ENCODE results near the gene LTN1. TPM values are rescaled to one million over a fixed set of nuclear protein-coding genes. Genes with fewer than 3 reads are reported as not detected.
"Not testable (repeated sequence)": the region's sequence is repeated elsewhere in the genome, so short reads cannot be mapped to it uniquely, and the experiment has no call there.

The LTN1 gene
- polyA plus RNA-seq, 2 donors, result 3.4 to 5.0 TPM

GRCh38 chr21:29022166-29022565 is 29.5 kb upstream of the LTN1 start:
- H3K4me1 ChIP-seq (ENCODE audit: control insufficient read depth in 2 of 2, insufficient read depth in 2 of 2, low read length in 1 of 2), result no peaks in the 10 kb centered on the region
- H3K9me3 ChIP-seq (ENCODE audit: control insufficient read depth in 2 of 2, insufficient read depth in 1 of 2, low read depth in 1 of 2, low read length in 1 of 2), result no peaks in the 10 kb centered on the region
- H3K36me3 ChIP-seq (ENCODE audit: control insufficient read depth in 2 of 2, insufficient read depth in 2 of 2, low read length in 1 of 2), result no peaks in the 10 kb centered on the region
- H3K4me3 ChIP-seq (ENCODE audit: low read depth in 1 of 2, low read length in 2 of 2), result no peak overlapping the region
- WGBS, 2 donors, result 68 to 83% methylated on average over 4 of the region's 4 CpGs
- no peaks in the 10 kb centered on the region for H3K27me3 ChIP-seq (ENCODE audit: control insufficient read depth in 1 of 2, insufficient read depth in 2 of 2, low read length in 2 of 2)
- no peak overlapping the region for H3K27ac ChIP-seq (ENCODE audit: low read depth in 2 of 2, low read length in 1 of 2)

- Histone ChIP-seq H3K27ac (ENCODE audit: low read depth in 2 of 2, low read length in 1 of 2) (peak overlapping the region; percentile 60 to 85), H3K4me3 (ENCODE audit: low read depth in 1 of 2, low read length in 2 of 2) (peak overlapping the region; percentile 75 to 93), H3K27me3 (ENCODE audit: control insufficient read depth in 1 of 2, insufficient read depth in 2 of 2, low read length in 2 of 2) (no peaks in the 10 kb centered on the region), H3K4me1 (ENCODE audit: control insufficient read depth in 2 of 2, insufficient read depth in 2 of 2, low read length in 1 of 2) (no peaks in the 10 kb centered on the region), H3K9me3 (ENCODE audit: control insufficient read depth in 2 of 2, insufficient read depth in 1 of 2, low read depth in 1 of 2, low read length in 1 of 2) (no peaks in the 10 kb centered on the region), H3K36me3 (ENCODE audit: control insufficient read depth in 2 of 2, insufficient read depth in 2 of 2, low read length in 1 of 2) (no peaks in the 10 kb centered on the region)
- WGBS, 2 donors, result 7 to 8% methylated on average over 12 of the region's 12 CpGs
These were observed 25.9 kb upstream of the LTN1 start for GRCh38 chr21:29018540-29018939.

GRCh38 chr21:29017639-29018237 is 25.1 kb upstream of the LTN1 start:
- Histone ChIP-seq H3K36me3 (ENCODE audit: control insufficient read depth in 2 of 2, insufficient read depth in 2 of 2, low read length in 1 of 2) (no peaks in the 10 kb centered on the region), H3K27me3 (ENCODE audit: control insufficient read depth in 1 of 2, insufficient read depth in 2 of 2, low read length in 2 of 2) (no peaks in the 10 kb centered on the region), H3K9me3 (ENCODE audit: control insufficient read depth in 2 of 2, insufficient read depth in 1 of 2, low read depth in 1 of 2, low read length in 1 of 2) (no peaks in the 10 kb centered on the region), H3K27ac (ENCODE audit: low read depth in 2 of 2, low read length in 1 of 2) (no peak overlapping the region), H3K4me3 (ENCODE audit: low read depth in 1 of 2, low read length in 2 of 2) (peak overlapping the region in 1 of 2 donors; percentile 75), H3K4me1 (ENCODE audit: control insufficient read depth in 2 of 2, insufficient read depth in 2 of 2, low read length in 1 of 2) (no peaks in the 10 kb centered on the region)
- WGBS, 2 donors, result 69 to 77% methylated on average over 6 of the region's 6 CpGs

- 93 to 97% methylated on average over 12 to 22 of the region's 30 CpGs for WGBS, 2 donors
- not testable (repeated sequence) for H3K36me3 ChIP-seq (ENCODE audit: control insufficient read depth in 2 of 2, insufficient read depth in 2 of 2, low read length in 1 of 2); H3K9me3 ChIP-seq (ENCODE audit: control insufficient read depth in 2 of 2, insufficient read depth in 1 of 2, low read depth in 1 of 2, low read length in 1 of 2); H3K4me1 ChIP-seq (ENCODE audit: control insufficient read depth in 2 of 2, insufficient read depth in 2 of 2, low read length in 1 of 2); H3K27me3 ChIP-seq (ENCODE audit: control insufficient read depth in 1 of 2, insufficient read depth in 2 of 2, low read length in 2 of 2); H3K4me3 ChIP-seq (ENCODE audit: low read depth in 1 of 2, low read length in 2 of 2); H3K27ac ChIP-seq (ENCODE audit: low read depth in 2 of 2, low read length in 1 of 2)
These were observed 18.6 kb upstream of the LTN1 start for GRCh38 chr21:29011236-29011635.

GRCh38 chr21:29008367-29008766 is 15.7 kb upstream of the LTN1 start:
- Histone ChIP-seq H3K27ac (ENCODE audit: low read depth in 2 of 2, low read length in 1 of 2) (no peak overlapping the region), H3K4me1 (ENCODE audit: control insufficient read depth in 2 of 2, insufficient read depth in 2 of 2, low read length in 1 of 2) (no peaks in the 10 kb centered on the region), H3K4me3 (ENCODE audit: low read depth in 1 of 2, low read length in 2 of 2) (no peak overlapping the region), H3K27me3 (ENCODE audit: control insufficient read depth in 1 of 2, insufficient read depth in 2 of 2, low read length in 2 of 2) (no peaks in the 10 kb centered on the region), H3K9me3 (ENCODE audit: control insufficient read depth in 2 of 2, insufficient read depth in 1 of 2, low read depth in 1 of 2, low read length in 1 of 2) (no peaks in the 10 kb centered on the region), H3K36me3 (ENCODE audit: control insufficient read depth in 2 of 2, insufficient read depth in 2 of 2, low read length in 1 of 2) (no peaks in the 10 kb centered on the region)
- WGBS, 2 donors, result 93 to 96% methylated on average over 3 of the region's 3 CpGs

GRCh38 chr21:29007810-29008209 is 15.1 kb upstream of the LTN1 start:
- 75 to 86% methylated on average over 3 of the region's 3 CpGs for WGBS, 2 donors
- Histone ChIP-seq H3K27ac (ENCODE audit: low read depth in 2 of 2, low read length in 1 of 2) (no peak overlapping the region), H3K36me3 (ENCODE audit: control insufficient read depth in 2 of 2, insufficient read depth in 2 of 2, low read length in 1 of 2) (no peaks in the 10 kb centered on the region), H3K9me3 (ENCODE audit: control insufficient read depth in 2 of 2, insufficient read depth in 1 of 2, low read depth in 1 of 2, low read length in 1 of 2) (no peaks in the 10 kb centered on the region), H3K27me3 (ENCODE audit: control insufficient read depth in 1 of 2, insufficient read depth in 2 of 2, low read length in 2 of 2) (no peaks in the 10 kb centered on the region), H3K4me3 (ENCODE audit: low read depth in 1 of 2, low read length in 2 of 2) (no peak overlapping the region), H3K4me1 (ENCODE audit: control insufficient read depth in 2 of 2, insufficient read depth in 2 of 2, low read length in 1 of 2) (no peaks in the 10 kb centered on the region)

GRCh38 chr21:29007135-29007534 is 14.5 kb upstream of the LTN1 start:
- 88 to 89% methylated on average over 3 of the region's 3 CpGs for WGBS, 2 donors
- no peak overlapping the region for H3K4me3 ChIP-seq (ENCODE audit: low read depth in 1 of 2, low read length in 2 of 2)
- H3K27ac ChIP-seq (ENCODE audit: low read depth in 2 of 2, low read length in 1 of 2), result no peak overlapping the region

GRCh38 chr21:29005696-29006095 is 13.0 kb upstream of the LTN1 start:
- H3K9me3 ChIP-seq (ENCODE audit: control insufficient read depth in 2 of 2, insufficient read depth in 1 of 2, low read depth in 1 of 2, low read length in 1 of 2), result no peaks in the 10 kb centered on the region
- H3K4me1 ChIP-seq (ENCODE audit: control insufficient read depth in 2 of 2, insufficient read depth in 2 of 2, low read length in 1 of 2), result no peaks in the 10 kb centered on the region
- H3K4me3 ChIP-seq (ENCODE audit: low read depth in 1 of 2, low read length in 2 of 2), result no peak overlapping the region
- 93 to 94% methylated on average over 6 of the region's 6 CpGs for WGBS, 2 donors
- H3K27me3 ChIP-seq (ENCODE audit: control insufficient read depth in 1 of 2, insufficient read depth in 2 of 2, low read length in 2 of 2), result no peaks in the 10 kb centered on the region
- H3K27ac ChIP-seq (ENCODE audit: low read depth in 2 of 2, low read length in 1 of 2), result no peak overlapping the region
- H3K36me3 ChIP-seq (ENCODE audit: control insufficient read depth in 2 of 2, insufficient read depth in 2 of 2, low read length in 1 of 2), result no peaks in the 10 kb centered on the region

More at GRCh38 chr21:29007135-29007534, 14.5 kb upstream of the LTN1 start:
- Histone ChIP-seq H3K4me1 (ENCODE audit: control insufficient read depth in 2 of 2, insufficient read depth in 2 of 2, low read length in 1 of 2) (no peaks in the 10 kb centered on the region), H3K36me3 (ENCODE audit: control insufficient read depth in 2 of 2, insufficient read depth in 2 of 2, low read length in 1 of 2) (no peaks in the 10 kb centered on the region), H3K27me3 (ENCODE audit: control insufficient read depth in 1 of 2, insufficient read depth in 2 of 2, low read length in 2 of 2) (no peaks in the 10 kb centered on the region), H3K9me3 (ENCODE audit: control insufficient read depth in 2 of 2, insufficient read depth in 1 of 2, low read depth in 1 of 2, low read length in 1 of 2) (no peaks in the 10 kb centered on the region)

GRCh38 chr21:29002442-29003144 is 9.9 kb upstream of the LTN1 start:
- H3K9me3 ChIP-seq (ENCODE audit: control insufficient read depth in 2 of 2, insufficient read depth in 1 of 2, low read depth in 1 of 2, low read length in 1 of 2), result no peaks in the 10 kb centered on the region
- no peaks in the 10 kb centered on the region for H3K4me1 ChIP-seq (ENCODE audit: control insufficient read depth in 2 of 2, insufficient read depth in 2 of 2, low read length in 1 of 2)
- WGBS, 2 donors, result 1% methylated on average over 41 of the region's 41 CpGs
- H3K4me3 ChIP-seq (ENCODE audit: low read depth in 1 of 2, low read length in 2 of 2), result peak overlapping the region; percentile 51 to 81
- no peaks in the 10 kb centered on the region for H3K27me3 ChIP-seq (ENCODE audit: control insufficient read depth in 1 of 2, insufficient read depth in 2 of 2, low read length in 2 of 2)
- H3K36me3 ChIP-seq (ENCODE audit: control insufficient read depth in 2 of 2, insufficient read depth in 2 of 2, low read length in 1 of 2), result no peaks in the 10 kb centered on the region
- peak overlapping the region; percentile 96 to 100 for H3K27ac ChIP-seq (ENCODE audit: low read depth in 2 of 2, low read length in 1 of 2)

- Histone ChIP-seq H3K4me3 (ENCODE audit: low read depth in 1 of 2, low read length in 2 of 2) (peak overlapping the region; percentile 14 to 85), H3K27ac (ENCODE audit: low read depth in 2 of 2, low read length in 1 of 2) (peak overlapping the region; percentile 72 to 76), H3K27me3 (ENCODE audit: control insufficient read depth in 1 of 2, insufficient read depth in 2 of 2, low read length in 2 of 2) (no peaks in the 10 kb centered on the region), H3K9me3 (ENCODE audit: control insufficient read depth in 2 of 2, insufficient read depth in 1 of 2, low read depth in 1 of 2, low read length in 1 of 2) (no peaks in the 10 kb centered on the region), H3K4me1 (ENCODE audit: control insufficient read depth in 2 of 2, insufficient read depth in 2 of 2, low read length in 1 of 2) (peaks cover 0 to 2% of the 10 kb centered on the region in 2 donors), H3K36me3 (ENCODE audit: control insufficient read depth in 2 of 2, insufficient read depth in 2 of 2, low read length in 1 of 2) (no peaks in the 10 kb centered on the region)
- WGBS, 2 donors, result 38 to 49% methylated on average over 4 of the region's 4 CpGs
These were observed 584 bp upstream of the LTN1 start for GRCh38 chr21:28993293-28993629.

Measured in esophagus (tissue), 2 donors.